GM21515 (cell line): Measurements from ENCODE around the gene ARL6IP4.

Experiments used
- ATAC-seq: cut with Tn5 transposase; IDR thresholded peaks from one replicate; pipeline ENCODE4 v1.9.1; 2021; ENCODE audit not compliant: unreplicated experiment

Gene ARL6IP4

DNA sequence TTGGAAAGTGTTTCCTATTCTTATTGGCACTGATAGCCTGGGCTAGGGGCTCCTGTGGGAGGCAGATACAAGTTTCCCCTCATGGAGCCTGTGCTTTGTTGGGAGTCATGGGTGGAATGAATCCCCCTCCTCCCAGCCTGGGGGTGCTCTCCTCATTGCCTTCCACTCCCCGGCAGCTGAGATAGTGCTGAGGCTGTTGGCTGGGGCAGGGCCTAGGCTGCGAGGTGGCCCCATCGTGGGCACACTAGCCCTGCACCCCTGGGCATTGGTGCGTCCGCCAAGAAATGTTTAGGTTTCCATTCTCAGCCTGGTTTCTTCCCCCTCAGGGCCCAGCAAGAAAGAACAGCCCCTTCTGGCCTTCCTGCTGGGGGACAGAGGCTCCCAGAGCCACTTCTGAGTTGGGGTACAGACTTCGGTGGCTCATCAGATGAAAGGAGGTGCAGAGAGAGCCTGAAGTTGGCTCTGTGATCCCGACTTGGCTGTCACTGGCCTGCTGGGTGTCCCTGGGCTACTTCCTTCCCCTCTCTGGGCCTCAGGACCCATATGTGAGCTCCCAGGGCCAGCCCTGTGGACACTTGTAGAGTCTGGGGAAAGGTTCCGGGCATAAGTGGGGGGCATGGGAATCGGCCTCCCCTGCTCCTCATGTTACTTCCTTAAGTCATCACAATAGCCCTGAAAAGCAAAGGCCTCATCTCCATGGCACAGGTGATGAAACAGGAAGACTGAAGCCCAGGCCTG lies 2.7 kb upstream of the ARL6IP4 start:
- ATAC-seq: no peak

DNA sequence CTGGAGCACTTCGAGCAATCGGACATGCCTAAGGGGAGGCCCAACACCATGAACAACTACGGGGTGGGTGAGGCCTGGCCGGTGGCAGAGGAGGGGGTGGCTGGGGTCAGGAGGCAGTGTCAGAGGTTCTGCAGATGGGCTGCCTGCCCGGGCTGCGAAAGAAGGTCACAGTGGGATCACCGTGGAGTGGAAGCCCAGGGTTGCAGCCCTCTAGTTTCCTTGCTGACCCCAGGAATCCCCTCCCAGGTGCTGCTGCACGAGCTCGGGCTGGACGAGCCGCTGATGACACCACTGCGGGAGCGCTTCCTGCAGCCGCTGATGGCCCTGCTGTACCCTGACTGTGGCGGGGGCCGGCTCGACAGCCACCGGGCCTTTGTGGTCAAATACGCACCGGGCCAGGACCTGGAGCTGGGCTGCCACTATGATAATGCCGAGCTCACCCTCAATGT lies 1.9 kb upstream of the ARL6IP4 start:
- ATAC-seq: no peak

DNA sequence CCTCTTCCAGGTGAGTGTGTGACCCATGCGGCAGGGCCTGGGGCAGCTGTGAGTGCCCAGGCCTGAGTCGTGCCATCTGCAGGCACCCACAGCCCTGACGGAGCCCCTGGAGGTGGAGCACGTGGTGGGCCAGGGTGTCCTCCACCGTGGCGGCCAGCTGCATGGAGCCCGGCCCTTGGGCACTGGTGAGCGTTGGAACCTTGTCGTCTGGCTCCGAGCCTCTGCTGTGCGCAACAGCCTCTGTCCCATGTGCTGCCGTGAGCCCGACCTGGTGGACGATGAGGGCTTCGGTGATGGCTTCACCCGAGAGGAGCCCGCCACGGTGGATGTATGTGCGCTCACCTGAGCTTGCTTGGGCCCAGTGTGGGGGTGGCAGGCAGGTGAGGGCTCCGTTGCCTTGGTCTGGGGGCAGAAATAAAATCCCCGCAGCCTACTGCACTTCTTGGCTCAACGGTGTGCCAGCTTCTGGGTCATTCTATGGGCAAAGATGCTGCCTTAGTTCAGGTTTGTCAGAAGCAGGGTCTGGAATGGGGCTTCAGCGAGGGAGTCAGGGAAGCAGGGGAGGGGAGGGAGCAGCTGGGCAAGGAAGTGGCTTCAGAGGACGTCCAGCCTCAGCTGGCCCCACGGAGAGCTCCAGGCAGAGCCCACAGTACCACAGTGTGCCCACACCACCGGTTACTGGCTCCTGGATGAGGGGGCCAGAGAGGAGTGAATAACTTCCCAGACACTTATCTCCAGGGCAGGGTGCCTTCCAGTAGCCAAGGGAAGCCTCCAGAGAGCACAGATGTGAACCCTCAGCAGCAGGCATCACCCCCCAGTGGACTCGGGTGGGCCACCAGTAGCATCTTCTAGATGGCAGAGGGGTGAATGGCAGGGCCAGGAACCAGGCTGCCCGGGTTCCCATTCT lies 1.2 kb upstream of the ARL6IP4 start:
- no peak for ATAC-seq

DNA sequence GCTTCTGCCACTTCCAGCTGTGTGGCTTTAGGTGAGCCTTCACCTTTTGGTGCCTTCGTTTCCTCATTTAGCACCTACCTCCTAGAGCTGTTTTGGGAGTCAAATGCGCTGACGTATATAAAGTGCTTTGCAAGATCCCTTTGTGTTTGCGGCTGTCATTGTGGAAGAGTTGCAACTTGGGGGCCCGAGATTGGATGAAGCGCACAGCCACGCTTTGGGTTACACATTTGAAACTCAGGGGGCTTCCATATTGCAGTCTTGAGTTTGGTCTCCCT lies 636 bp upstream of the ARL6IP4 start:
- no peak for ATAC-seq

DNA sequence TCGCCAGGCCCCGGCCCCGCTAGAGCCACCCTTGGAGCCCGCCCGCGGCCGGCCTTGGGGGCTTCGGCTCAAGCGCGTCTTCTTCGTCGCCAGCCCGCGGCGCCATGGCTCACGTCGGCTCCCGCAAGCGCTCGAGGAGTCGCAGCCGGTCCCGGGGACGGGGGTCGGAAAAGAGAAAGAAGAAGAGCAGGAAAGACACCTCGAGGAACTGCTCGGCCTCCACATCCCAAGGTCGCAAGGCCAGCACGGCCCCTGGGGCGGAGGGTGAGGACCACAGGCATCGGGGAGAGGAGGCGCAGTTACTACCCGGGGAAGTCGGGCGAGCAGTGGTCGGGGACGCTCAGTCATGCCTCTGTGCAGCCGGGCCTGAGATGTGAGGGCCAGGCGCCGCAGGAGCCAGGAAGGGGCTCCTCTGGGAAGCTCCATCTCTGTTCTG lies 573 bp downstream of the ARL6IP4 start:
- no peak for ATAC-seq

DNA sequence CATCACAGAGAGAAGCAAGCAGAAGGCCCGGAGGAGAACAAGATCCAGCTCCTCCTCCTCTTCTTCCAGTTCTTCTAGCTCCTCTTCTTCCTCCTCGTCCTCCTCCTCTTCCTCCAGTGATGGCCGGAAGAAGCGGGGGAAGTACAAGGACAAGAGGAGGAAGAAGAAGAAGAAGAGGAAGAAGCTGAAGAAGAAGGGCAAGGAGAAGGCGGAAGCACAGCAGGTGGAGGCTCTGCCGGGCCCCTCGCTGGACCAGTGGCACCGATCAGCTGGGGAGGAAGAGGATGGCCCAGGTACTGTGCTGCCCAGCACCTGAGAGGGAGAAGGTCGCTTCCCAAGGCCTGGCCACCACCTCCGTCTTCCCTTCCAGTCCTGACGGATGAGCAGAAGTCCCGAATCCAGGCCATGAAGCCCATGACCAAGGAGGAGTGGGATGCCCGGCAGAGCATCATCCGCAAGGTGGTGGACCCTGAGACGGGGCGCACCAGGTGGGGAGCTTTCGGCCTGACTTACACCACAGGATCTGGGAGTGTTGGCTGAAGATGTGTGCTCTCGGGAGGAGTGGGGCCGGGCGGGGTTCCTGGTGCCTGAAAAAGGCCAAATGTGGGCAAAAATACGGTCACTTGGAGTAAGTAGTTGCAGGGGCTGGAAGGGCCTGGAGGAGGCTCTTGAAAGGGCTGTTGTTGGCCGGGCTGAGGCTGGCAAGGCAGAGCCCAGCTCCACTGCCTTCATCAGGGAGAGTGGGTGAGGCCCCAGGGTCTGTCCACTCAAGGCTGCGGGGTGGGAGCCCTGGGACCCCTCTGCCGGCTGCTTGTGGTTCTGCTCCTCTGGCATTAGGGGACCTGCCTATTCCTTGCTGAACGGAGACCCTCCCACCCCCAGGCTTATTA lies 1.4 kb downstream of the ARL6IP4 start:
- ATAC-seq: no peak

DNA sequence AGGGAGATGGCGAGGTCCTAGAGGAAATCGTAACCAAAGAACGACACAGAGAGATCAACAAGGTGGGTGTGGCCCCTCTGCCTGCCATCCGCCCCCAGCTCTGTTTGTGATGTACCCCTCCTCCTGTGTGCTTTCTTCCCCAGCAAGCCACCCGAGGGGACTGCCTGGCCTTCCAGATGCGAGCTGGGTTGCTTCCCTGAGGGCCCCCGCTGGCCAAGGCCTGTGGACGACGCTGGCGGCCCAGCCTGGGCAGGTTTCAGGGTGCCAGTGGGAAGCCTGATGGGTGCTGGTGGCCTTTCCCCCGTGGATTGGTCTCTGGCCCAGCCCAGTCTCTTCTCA lies 2.0 kb downstream of the ARL6IP4 start:
- no peak for ATAC-seq

DNA sequence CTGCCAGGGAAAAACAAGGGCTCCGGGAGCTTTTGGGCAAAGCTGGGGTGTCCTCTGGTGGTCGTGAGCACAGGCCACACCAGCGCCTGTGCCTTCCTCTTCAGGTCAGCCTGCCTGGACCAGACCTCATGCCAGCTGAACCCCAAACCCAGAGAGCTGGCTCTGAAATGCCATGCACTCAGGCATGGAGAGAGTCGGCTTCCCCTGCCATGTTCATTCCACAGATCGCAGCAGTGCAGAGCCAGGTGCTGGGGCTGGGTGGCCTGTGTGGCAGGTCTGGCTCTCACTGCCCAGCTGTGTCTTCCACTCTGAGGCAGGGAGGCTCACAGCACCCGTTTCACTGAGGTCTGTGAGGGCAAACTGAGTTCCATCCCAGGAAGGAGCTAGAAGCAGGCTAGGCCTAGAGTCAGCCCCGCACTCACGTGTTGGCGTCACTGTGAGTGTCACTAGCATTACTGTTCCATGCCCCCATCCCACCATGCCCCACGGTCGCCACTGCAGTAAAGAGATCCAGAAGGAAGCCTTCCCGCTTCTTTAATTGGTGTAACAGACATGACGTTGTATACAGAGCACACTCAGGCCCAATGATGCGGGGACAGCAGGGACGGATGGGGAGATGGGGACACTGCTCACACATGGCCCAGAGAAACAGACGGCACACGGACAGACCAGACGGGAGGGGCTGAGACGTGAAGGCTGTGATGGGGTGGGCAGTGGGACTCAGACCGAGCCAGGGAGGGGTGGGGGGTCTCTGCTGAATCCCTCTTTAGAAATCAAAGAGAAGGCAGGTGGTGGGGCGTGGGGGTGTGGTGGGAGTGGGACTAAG lies 2.7 kb downstream of the ARL6IP4 start:
- ATAC-seq: no peak

DNA sequence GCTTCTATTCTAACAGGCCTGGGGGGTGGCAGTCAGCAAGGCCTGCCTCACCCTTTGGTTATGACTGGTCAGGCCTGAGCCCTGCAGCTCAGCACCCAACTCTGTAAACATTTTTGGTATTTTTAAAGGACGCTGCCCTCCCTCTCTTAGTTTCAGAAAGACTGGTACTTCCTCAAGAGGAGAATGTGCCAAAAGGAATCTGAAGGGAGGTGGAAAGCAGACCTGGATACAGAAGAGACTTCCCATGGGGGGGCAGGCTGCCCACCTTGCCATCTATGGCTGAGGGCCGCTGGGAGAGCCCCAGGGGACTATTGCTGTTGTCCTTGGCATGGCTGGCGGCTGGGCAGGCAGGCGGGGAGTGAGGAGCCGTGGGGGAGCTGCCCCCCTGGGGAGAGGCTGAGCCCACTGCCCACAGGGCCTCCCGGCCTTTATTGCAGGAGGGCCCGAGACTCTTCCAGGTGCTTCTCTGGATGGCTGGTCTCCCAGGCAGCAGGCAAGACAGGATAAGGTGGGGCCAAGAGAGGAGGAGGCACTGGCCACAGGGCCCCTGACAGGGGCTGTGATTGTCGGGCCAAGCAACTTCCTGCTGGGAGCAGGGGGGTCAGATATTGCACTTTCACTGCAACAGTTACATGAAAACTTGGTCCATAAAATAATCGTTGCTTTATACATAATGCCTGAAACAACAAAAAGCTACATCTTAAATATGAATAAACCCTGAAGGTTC lies 3.5 kb downstream of the ARL6IP4 start:
- ATAC-seq: no peak

DNA sequence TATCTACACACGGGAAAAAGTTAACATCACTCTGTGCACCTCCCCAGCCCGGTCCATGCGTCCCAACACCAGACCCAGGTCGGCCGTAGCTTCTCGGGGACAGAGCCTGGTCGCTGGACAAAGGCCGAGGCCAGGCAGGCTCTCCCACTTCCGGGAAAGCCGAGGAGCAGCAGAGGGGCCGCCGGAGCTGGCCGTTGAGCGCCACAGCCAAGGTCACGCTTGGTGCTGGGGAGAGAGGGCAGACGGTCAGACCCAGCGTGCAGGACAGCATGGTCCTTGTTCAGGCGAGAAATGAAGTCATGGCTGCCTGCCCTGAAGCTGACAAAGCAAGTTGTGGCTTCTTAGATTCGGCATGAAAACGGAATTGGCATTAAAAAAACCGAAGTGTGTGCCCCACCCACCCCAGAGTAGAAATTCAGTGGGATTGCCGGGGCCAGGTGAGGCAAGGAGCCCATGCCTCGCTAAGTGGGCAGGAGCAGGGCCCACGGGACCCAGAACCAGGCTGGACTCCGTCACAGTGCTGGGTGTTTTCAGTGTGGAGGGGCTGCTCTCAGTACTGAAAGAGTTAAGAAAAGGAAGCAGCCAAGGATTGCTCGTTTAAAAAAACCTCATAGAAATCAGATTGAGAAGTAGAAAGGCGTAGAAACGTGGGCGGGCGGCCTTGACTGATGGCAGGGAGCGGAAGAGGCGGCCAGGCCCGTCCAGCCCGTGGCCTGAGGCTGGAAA lies 4.3 kb downstream of the ARL6IP4 start:
- ATAC-seq: no peak

DNA sequence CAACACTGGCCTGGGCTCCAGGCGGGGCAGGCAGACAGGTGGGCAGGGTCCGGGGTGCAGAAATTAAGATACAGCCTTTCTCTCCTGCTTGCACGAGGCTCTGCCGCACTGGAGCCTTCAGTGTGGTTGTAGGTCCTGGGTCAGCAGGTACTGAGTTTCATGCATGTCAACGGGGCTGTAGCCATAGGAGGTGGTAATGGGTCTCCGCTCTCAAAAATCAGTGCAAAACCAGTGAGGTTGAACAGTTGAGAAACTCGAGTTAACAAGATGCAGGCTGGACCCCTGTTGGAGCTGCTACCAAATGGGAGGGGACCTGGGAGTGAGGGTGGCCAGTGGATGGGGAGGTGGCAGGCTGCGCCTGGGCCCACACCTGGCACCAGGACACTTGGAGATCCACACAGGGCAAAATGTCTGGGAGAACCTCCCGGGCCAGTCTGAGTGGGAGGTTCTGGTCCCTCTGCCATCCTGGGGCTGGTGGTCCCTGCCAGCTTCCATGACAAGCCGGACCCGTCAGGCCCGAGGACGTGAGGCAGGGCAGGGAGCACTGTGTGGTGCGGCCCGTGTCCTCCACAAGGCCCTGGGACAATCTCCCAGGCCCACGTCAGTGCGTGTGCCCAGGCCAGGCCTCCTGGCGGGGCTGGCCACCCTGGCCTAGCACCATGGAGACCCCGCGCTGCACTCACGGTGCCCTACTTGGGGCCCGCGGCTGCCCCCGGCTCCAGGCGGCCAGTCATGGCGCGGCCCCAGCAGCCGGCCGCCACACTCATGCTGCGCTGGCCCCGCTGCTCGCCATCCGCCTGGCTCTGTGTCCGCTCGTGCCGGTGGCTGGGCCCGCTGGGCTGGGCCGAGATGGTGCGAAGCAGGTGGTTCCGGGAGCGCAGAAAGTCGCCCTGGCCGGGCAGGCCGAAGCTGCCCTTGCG lies 5.1 kb downstream of the ARL6IP4 start:
- no peak for ATAC-seq

DNA sequence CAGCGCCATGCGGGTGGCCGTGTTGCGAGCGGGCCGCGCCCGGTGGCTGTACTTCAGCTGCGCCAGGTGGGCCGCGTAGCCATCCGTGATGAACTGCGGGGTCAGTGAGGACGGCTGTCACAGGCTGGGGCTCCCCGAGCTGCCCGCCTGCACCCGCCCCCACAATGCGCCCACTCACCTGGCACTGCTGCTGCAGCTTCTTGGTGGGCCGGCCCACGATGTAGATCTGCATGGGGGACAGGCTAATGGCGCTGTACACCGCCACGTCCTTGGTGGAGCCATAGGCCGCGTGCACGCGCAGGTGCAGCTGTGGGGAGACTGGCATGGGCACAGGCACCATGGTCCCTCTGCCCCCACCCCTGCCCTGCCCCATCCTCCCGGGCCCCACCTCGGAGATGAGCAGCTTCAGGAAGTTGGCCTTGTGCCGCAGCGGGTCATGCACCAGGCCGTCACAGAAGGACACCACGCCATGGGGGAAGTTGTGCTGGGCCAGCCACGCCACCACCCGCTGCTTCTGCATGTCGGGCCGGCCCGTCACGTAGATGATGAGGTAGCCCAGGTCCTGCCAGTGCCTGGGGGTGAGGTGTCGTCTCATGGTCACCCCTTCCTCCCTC lies 5.9 kb downstream of the ARL6IP4 start:
- ATAC-seq: no peak

DNA sequence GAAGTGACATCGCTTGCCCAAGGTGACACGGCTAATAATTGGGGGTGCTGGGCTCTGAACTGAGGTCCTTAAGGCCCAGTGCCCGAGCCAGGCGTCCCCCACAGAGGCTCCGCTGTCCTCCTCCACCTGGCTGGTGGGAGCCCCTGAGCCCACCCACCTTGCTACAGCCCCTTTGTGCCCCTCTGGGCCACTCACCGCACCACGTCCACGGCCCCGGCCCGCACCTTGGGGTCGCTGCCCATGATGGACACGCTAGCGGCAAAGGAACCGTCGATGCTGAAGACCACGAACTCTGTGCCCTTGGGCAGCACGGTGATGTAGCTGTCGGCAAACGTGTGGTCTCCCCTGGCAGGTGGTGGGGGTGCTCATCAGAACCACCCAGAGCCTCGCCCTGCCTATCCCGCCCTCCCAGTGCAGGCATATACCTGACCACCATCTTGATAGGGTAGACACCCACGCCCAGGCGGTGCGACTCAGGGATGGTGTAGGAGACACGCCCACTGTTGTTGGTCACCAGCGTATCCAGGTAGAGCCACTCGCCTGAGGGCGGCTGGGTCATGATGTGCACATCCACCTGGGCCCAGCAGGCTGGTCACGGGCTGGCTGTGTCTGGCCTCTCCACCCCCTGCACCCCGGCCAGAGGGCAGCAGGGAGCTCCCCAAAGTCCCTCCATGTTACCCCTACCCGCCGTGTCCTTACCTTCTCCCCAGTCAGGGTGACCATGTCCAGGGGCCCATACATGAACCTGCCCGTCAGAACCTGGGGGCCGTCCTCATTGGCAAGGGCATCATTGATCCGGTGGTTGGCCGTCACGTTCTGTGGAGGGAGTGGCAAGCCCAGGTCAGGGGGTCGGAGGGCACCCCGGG lies 6.8 kb downstream of the ARL6IP4 start:
- ATAC-seq: no peak

DNA sequence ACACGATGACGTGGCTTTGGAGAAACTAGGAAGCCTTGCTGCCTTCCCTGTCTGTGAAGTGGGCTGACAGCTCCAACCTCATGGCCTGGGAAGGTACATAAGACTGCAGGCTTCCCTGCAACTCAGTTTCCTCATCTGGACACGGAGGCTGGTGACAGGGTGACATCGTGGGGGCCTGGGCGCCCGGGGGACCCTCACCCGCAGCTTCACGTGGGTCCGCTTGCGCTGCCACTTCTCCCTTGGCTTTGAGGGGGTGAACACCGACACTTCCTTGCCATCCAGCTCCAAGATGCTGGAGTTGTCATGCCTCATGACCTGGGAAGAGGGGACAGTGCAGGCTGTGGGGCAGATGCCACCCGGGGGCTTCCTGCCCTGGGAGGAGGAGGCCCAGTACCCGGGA lies 7.6 kb downstream of the ARL6IP4 start:
- no peak for ATAC-seq

DNA sequence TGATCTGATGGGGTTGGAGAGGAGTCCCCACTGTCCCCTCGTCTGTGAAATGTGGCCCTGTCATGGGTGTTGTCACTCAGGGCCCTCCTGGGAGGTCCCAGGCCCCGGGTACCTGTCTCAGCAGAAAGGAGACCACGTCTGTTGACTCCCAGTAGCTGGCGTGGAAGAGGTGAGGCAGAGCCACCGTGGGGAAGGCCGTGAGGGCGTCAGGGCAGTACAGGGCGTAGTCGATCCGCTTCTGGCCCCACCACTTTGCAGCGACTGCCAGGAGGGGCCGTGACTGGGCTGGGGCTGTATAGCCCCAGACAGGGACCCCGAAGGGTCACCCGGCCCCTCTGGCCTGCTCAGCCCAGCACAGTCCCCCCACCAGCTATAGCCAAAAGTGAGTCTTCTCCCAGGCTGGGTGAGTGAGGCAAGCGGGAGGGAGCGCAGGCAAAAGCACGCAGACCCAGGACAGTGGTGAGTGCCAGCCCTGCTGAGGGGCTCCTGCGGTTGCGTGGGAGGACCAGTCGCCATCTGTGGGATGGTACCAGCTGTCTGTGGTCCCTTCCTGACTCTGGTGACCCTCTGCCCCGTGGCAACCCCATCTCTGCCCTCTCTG lies 8.2 kb downstream of the ARL6IP4 start:
- ATAC-seq: no peak

DNA sequence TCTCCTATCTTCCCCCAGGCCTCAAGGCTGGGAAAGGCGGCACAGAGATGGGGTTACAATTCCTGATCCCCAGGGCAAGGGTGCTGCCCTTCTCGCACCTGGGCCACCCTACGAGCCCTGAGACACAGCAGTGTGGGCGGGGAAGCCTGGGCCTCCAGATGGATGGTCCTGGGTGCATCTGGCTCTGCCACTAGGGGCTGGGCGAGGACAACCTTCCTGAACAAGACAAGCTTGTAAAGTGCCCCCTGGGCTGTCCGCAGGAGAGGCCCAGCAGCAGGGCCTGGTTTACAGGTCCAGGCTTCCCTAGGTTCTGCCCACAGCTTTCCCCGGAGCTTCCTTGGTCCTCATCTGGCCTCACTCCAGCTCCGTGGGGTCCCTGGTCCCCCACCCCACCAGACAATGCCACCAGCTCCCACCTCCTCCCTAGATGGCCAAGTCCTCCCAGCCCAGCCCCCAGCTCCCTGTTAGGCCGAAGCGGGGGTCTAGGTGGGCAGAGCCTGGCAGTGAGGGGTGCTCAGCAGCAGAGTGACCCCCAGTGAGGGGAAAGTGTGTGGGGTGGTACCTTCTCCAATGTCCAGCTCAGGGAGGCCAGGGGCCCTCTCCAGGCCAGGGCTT lies 8.9 kb downstream of the ARL6IP4 start:
- no peak for ATAC-seq
